Neural cell (in vitro differentiated cells): ENCODE results near the gene LRRC46. TPM values are rescaled to one million over a fixed set of nuclear protein-coding genes. Genes with fewer than 3 reads are reported as not detected.

Experiments
- H2AFZ ChIP-seq: fragments of 200-600, 300-800 bp; sonication (generic), shearing (Covaris generic); 2 replicates; pipeline ENCODE4 v1.6.0; 2014; ENCODE audit warnings: low read depth, mild to moderate bottlenecking, antibody characterized with exemption, low read length, moderate library complexity
- H3F3A ChIP-seq: fragments of 200-600 bp; shearing (Covaris generic); 2 replicates; pipeline ENCODE4 v1.6.1; 2016; ENCODE audit warnings: mild to moderate bottlenecking, moderate library complexity, mixed read lengths, antibody characterized with exemption, low read length; ENCODE audit not compliant: insufficient read depth, poor library complexity, severe bottlenecking
- H3K27ac ChIP-seq: fragments of 200-600, 300-800 bp; sonication (generic), shearing (Covaris generic); 2 replicates; pipeline ENCODE4 v1.5.1; 2014; ENCODE audit warnings: mild to moderate bottlenecking, low read length, moderate library complexity
- H3K27me3 ChIP-seq: fragments of 300-800, 200-600 bp; sonication (generic), shearing (Covaris generic); 2 replicates; pipeline ENCODE4 v1.6.0; 2014; ENCODE audit warnings: mild to moderate bottlenecking, low read depth, low read length, moderate library complexity; ENCODE audit not compliant: insufficient read depth
- H3K36me3 ChIP-seq: fragments of 300-800, 200-600 bp; sonication (generic), shearing (Covaris generic); 2 replicates; pipeline ENCODE4 v1.5.1; 2014; ENCODE audit warnings: mild to moderate bottlenecking, antibody characterized with exemption, low read length, moderate library complexity; ENCODE audit not compliant: insufficient read depth
- H3K4me2 ChIP-seq: fragments of 300-800, 200-600 bp; sonication (generic), shearing (Covaris generic); 2 replicates; pipeline ENCODE4 v1.6.0; 2014; ENCODE audit warnings: mild to moderate bottlenecking, low read length
- H3K4me3 ChIP-seq: fragments of 300-800, 200-600 bp; sonication (generic), shearing (Covaris generic); 2 replicates; pipeline ENCODE4 v1.5.1; 2014; ENCODE audit warnings: mild to moderate bottlenecking, low read length, moderate library complexity
- H3K79me2 ChIP-seq: fragments of 200-600 bp; shearing (Covaris generic); replicated peaks from 2 replicates; pipeline ENCODE4 v1.6.0; 2014; ENCODE audit warnings: mild to moderate bottlenecking, low read length, moderate library complexity; ENCODE audit not compliant: insufficient read depth
- H3K9ac ChIP-seq: fragments of 300-800, 200-600 bp; sonication (generic), shearing (Covaris generic); 2 replicates; pipeline ENCODE4 v1.6.1; 2016; ENCODE audit warnings: mild to moderate bottlenecking, low read length, mixed read lengths
- H3K9me2 ChIP-seq: fragments of 200-600 bp; shearing (Covaris generic); 2 replicates; pipeline ENCODE4 v1.6.1; 2016; ENCODE audit warnings: mild to moderate bottlenecking, low read length, mixed read lengths; ENCODE audit not compliant: insufficient read depth
- H3K9me3 ChIP-seq: fragments of 200-600, 300-800 bp; sonication (generic), shearing (Covaris generic); 2 replicates; pipeline ENCODE4 v1.6.1; 2016; ENCODE audit warnings: mild to moderate bottlenecking, mixed run types, low read length, moderate library complexity, mixed read lengths
- H4K20me1 ChIP-seq: fragments of 200-600 bp; shearing (Covaris generic); 2 replicates; pipeline ENCODE4 v1.6.1; 2016; ENCODE audit warnings: mild to moderate bottlenecking, mixed run types; ENCODE audit not compliant: insufficient read depth
- EP300 ChIP-seq: fragments of 450-650 bp; conservative IDR thresholded peaks from 2 replicates; pipeline ENCODE4 v1.6.1; 2014; ENCODE audit warnings: antibody characterized with exemption, mild to moderate bottlenecking, moderate library complexity; ENCODE audit not compliant: poor library complexity, severe bottlenecking
- EZH2 ChIP-seq: fragments of 200-600, 300-800 bp; shearing (Covaris generic), sonication (generic); IDR thresholded peaks from 2 replicates; pipeline ENCODE4 v1.6.1; 2014; ENCODE audit warnings: antibody characterized with exemption, low read length, borderline replicate concordance, mild to moderate bottlenecking; ENCODE audit not compliant: insufficient read depth, poor library complexity, severe bottlenecking
- MXI1 ChIP-seq: fragments of 450-650 bp; conservative IDR thresholded peaks from 2 replicates; pipeline ENCODE4 v1.6.1; 2014; ENCODE audit warnings: antibody characterized with exemption, mild to moderate bottlenecking; ENCODE audit not compliant: poor library complexity, severe bottlenecking
- POLR2AphosphoS5 ChIP-seq: IDR thresholded peaks from 2 replicates; pipeline ENCODE4 v1.6.1; 2012
- RAD21 ChIP-seq: fragments of 450-650 bp; conservative IDR thresholded peaks from 2 replicates; pipeline ENCODE4 v1.6.1; 2014; ENCODE audit warnings: antibody characterized with exemption, mild to moderate bottlenecking, moderate library complexity
- SMC3 ChIP-seq: fragments of 450-650 bp; conservative IDR thresholded peaks from 2 replicates; pipeline ENCODE4 v1.6.1; 2014; ENCODE audit warnings: antibody characterized with exemption, mild to moderate bottlenecking, moderate library complexity; ENCODE audit not compliant: poor library complexity
- TAF1 ChIP-seq: IDR thresholded peaks from 2 replicates; pipeline ENCODE4 v1.6.1; 2012; ENCODE audit warnings: low read depth
- polyA plus RNA-seq: library from polyadenylated mRNA; depleted of rRNA; stranded (reverse); fragments of >200 nt; gene quantifications from 2 replicates; pipeline ENCODE4 v1.2.3, GENCODE V29; 2014
- TF ChIP-seq, protein P1 (sequence below): fragments of 450-650 bp; IDR thresholded peaks from 2 replicates; pipeline ENCODE4 v1.5.1; 2014; ENCODE audit warnings: antibody characterized with exemption, mild to moderate bottlenecking, moderate library complexity; ENCODE audit not compliant: poor library complexity, severe bottlenecking
- TF ChIP-seq, protein P2 (sequence below): IDR thresholded peaks from 2 replicates; pipeline ENCODE4 v1.6.1; 2012; ENCODE audit warnings: borderline replicate concordance

LRRC46 gene
- polyA plus RNA-seq, 1 donor from 2014 or later: 0.12 TPM

DNA sequence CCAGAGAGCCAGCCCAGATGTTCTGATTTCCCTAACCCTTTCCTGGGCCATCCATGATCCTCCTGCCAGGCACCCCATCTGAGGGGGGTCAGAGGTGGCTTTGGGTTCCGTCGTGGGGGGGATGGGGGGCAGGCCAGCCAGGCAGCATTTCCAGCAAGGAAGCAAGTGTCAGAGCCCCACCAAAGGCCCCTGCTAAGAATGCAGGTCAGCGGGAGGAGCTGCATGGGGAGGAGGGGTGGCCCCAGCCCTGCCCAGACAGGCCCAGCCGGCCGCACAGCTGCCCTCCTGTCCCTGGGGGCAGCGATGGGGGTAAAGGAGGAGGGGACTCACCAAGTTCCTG, 11.9 kb downstream of the LRRC46 start:
- Histone ChIP-seq H3K27ac (no peak overlapping the region), H2AFZ (no peak overlapping the region), H4K20me1 (no peaks in the 10 kb centered on the region), H3K79me2 (no peaks in the 10 kb centered on the region), H3K9me2 (no peaks in the 10 kb centered on the region), H3K4me2 (no peak overlapping the region), H3K9me3 (no peaks in the 10 kb centered on the region), H3K4me3 (no peak overlapping the region), H3K9ac (no peak overlapping the region), H3F3A (no peaks in the 10 kb centered on the region), H3K27me3 (peaks cover 41% of the 10 kb centered on the region), H3K36me3 (no peaks in the 10 kb centered on the region)
- TF ChIP-seq RAD21: no peak
- TF ChIP-seq EP300: no peak
- TF ChIP-seq, protein P1, sequence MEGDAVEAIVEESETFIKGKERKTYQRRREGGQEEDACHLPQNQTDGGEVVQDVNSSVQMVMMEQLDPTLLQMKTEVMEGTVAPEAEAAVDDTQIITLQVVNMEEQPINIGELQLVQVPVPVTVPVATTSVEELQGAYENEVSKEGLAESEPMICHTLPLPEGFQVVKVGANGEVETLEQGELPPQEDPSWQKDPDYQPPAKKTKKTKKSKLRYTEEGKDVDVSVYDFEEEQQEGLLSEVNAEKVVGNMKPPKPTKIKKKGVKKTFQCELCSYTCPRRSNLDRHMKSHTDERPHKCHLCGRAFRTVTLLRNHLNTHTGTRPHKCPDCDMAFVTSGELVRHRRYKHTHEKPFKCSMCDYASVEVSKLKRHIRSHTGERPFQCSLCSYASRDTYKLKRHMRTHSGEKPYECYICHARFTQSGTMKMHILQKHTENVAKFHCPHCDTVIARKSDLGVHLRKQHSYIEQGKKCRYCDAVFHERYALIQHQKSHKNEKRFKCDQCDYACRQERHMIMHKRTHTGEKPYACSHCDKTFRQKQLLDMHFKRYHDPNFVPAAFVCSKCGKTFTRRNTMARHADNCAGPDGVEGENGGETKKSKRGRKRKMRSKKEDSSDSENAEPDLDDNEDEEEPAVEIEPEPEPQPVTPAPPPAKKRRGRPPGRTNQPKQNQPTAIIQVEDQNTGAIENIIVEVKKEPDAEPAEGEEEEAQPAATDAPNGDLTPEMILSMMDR: no peak
- no peak for TF ChIP-seq MXI1
- TF ChIP-seq POLR2AphosphoS5: no peak
- TF ChIP-seq SMC3: no peak
- no peak for TF ChIP-seq TAF1

DNA sequence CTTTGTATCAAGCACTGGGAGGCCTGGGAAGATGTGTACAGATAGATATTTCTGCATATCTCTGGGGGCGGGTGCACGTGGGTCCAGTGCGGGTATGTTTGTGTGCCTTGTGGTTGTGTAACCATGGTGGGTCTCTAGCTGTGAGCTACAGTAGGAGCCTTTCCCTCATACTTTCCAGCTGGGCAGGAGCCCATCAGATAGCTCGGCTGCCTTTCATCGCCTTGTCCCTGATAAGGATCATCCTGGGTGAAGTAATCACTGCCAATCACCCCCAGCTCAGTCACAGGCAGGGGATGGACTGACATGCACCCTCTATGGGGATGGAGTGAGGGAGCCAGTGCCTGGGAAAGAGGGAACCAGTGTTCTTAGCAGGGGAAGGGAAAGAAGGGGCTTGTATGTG, 12.8 kb downstream of the LRRC46 start:
- H3K9me2 ChIP-seq: no peaks in the 10 kb centered on the region
- TF ChIP-seq MXI1 (no peak), EZH2 (no peak), TAF1 (no peak), SMC3 (no peak), RAD21 (no peak)
- TF ChIP-seq, protein P2, sequence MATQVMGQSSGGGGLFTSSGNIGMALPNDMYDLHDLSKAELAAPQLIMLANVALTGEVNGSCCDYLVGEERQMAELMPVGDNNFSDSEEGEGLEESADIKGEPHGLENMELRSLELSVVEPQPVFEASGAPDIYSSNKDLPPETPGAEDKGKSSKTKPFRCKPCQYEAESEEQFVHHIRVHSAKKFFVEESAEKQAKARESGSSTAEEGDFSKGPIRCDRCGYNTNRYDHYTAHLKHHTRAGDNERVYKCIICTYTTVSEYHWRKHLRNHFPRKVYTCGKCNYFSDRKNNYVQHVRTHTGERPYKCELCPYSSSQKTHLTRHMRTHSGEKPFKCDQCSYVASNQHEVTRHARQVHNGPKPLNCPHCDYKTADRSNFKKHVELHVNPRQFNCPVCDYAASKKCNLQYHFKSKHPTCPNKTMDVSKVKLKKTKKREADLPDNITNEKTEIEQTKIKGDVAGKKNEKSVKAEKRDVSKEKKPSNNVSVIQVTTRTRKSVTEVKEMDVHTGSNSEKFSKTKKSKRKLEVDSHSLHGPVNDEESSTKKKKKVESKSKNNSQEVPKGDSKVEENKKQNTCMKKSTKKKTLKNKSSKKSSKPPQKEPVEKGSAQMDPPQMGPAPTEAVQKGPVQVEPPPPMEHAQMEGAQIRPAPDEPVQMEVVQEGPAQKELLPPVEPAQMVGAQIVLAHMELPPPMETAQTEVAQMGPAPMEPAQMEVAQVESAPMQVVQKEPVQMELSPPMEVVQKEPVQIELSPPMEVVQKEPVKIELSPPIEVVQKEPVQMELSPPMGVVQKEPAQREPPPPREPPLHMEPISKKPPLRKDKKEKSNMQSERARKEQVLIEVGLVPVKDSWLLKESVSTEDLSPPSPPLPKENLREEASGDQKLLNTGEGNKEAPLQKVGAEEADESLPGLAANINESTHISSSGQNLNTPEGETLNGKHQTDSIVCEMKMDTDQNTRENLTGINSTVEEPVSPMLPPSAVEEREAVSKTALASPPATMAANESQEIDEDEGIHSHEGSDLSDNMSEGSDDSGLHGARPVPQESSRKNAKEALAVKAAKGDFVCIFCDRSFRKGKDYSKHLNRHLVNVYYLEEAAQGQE: no peak
- TF ChIP-seq, protein P1: no peak
- H3K79me2 ChIP-seq: no peaks in the 10 kb centered on the region
- H4K20me1 ChIP-seq: no peaks in the 10 kb centered on the region
- H3K27ac ChIP-seq: no peak overlapping the region
- no peak overlapping the region for H3K4me3 ChIP-seq
- H3K4me2 ChIP-seq: no peak overlapping the region
- no peak overlapping the region for H3K9ac ChIP-seq
- H3K27me3 ChIP-seq: peaks cover 49% of the 10 kb centered on the region
- no peaks in the 10 kb centered on the region for H3K36me3 ChIP-seq
- H3F3A ChIP-seq: no peaks in the 10 kb centered on the region
- H2AFZ ChIP-seq: no peak overlapping the region
- no peaks in the 10 kb centered on the region for H3K9me3 ChIP-seq
